HG02943 (cell line): ENCODE results near the gene PHACTR1.

Source experiments
- ATAC-seq: cut with Tn5 transposase; IDR thresholded peaks from one replicate; pipeline ENCODE4 v1.9.1; 2021; ENCODE audit warnings: mild to moderate bottlenecking, low read depth, moderate library complexity; ENCODE audit not compliant: unreplicated experiment

The PHACTR1 gene

GRCh38 chr6:13272131-13273046 lies 555.8 kb downstream of the PHACTR1 start:
- ATAC-seq = peak; percentile 63

GRCh38 chr6:13273202-13273930 lies 556.8 kb downstream of the PHACTR1 start:
- no peak for ATAC-seq

GRCh38 chr6:13273931-13274706 lies 557.6 kb downstream of the PHACTR1 start:
- ATAC-seq = no peak

GRCh38 chr6:13274707-13275434 lies 558.3 kb downstream of the PHACTR1 start:
- ATAC-seq = no peak

GRCh38 chr6:13275435-13275989 lies 558.9 kb downstream of the PHACTR1 start:
- no peak for ATAC-seq

GRCh38 chr6:13277231-13277630 lies 560.7 kb downstream of the PHACTR1 start:
- no peak for ATAC-seq

- no peak for ATAC-seq
Measured at GRCh38 chr6:13278164-13278563, 561.6 kb downstream of the PHACTR1 start.

- ATAC-seq = no peak
Measured at GRCh38 chr6:13278991-13279390, 562.4 kb downstream of the PHACTR1 start.

- no peak for ATAC-seq
Measured at GRCh38 chr6:13280254-13280653, 563.7 kb downstream of the PHACTR1 start.

- ATAC-seq = no peak
Measured at GRCh38 chr6:13281686-13282085, 565.1 kb downstream of the PHACTR1 start.

- no peak for ATAC-seq
Measured at GRCh38 chr6:13282393-13283069, 566.0 kb downstream of the PHACTR1 start.

- ATAC-seq = no peak
Measured at GRCh38 chr6:13283331-13283730, 566.8 kb downstream of the PHACTR1 start.

GRCh38 chr6:13284646-13285045 lies 568.1 kb downstream of the PHACTR1 start:
- no peak for ATAC-seq

GRCh38 chr6:13285705-13286104 lies 569.1 kb downstream of the PHACTR1 start:
- no peak for ATAC-seq

- no peak for ATAC-seq
Measured at GRCh38 chr6:13286181-13286580, 569.6 kb downstream of the PHACTR1 start.

- ATAC-seq = no peak
Measured at GRCh38 chr6:13287104-13287503, 570.5 kb downstream of the PHACTR1 start.

GRCh38 chr6:13288481-13288880 lies 571.9 kb downstream of the PHACTR1 start:
- ATAC-seq = no peak

GRCh38 chr6:13288969-13289391 lies 572.4 kb downstream of the PHACTR1 start:
- no peak for ATAC-seq

- no peak for ATAC-seq
Measured at GRCh38 chr6:13289789-13290318, 573.3 kb downstream of the PHACTR1 start.
